Panc1 (cell line): ENCODE data around the gene LPGAT1. TPM values are rescaled to one million over a fixed set of nuclear protein-coding genes. Genes with fewer than 3 reads are reported as not detected.
A peak's percentile ranks its signal among the peaks of the same experiment; 100 is the strongest.

Source experiments
- ATAC-seq: fragments of 200-7000 bp; cut with Tn5 transposase; 2 replicates; pipeline ENCODE4 v1.9.1; 2020; ENCODE audit warnings: mild to moderate bottlenecking, moderate library complexity
- BruUV-seq: library from RNA; stranded (reverse); fragments of 400-500 nt; replicated peaks from 2 replicates; lab custom pipeline; 2021; lab: Mats Ljungman, UMichigan
- CTCF ChIA-PET: fragments of 300-600 bp; sonication (Branson Sonifier 250); formaldehyde crosslinking; loops from one replicate; lab custom pipeline; 2022; ENCODE audit warnings: antibody characterized with exemption; lab: Charles Lee
- POLR2A ChIA-PET: fragments of 300-600 bp; sonication (Branson Sonifier 250); formaldehyde crosslinking; loops from one replicate; lab custom pipeline; 2022; ENCODE audit warnings: antibody characterized with exemption; lab: Charles Lee
- DNase-seq: peaks from one replicate; pipeline ENCODE4 v3.0.0-alpha.2; 2010; ENCODE audit warnings: low read depth, low spot score
- H3K27ac ChIP-seq: 2 replicates; pipeline ENCODE4 v1.5.1; 2011; ENCODE audit warnings: mild to moderate bottlenecking, low read length, inconsistent platforms
- H3K27me3 ChIP-seq: fragments of 200-500 bp; sonication (Bioruptor generic); 2 replicates; pipeline ENCODE4 v1.6.0; 2014; ENCODE audit warnings: low read length, inconsistent platforms; ENCODE audit not compliant: control insufficient read depth, insufficient read depth
- H3K36me3 ChIP-seq: fragments of 200-500 bp; sonication (Bioruptor generic); 2 replicates; pipeline ENCODE4 v1.5.1; 2014; ENCODE audit warnings: inconsistent platforms, mild to moderate bottlenecking, low read length, moderate library complexity; ENCODE audit not compliant: control insufficient read depth, insufficient read depth
- H3K4me1 ChIP-seq: 2 replicates; pipeline ENCODE4 v1.5.1; 2011; ENCODE audit warnings: inconsistent platforms, mild to moderate bottlenecking, low read length, moderate library complexity; ENCODE audit not compliant: control insufficient read depth, insufficient read depth
- H3K4me3 ChIP-seq, 2 experiments: 2 replicates each; pipeline ENCODE4 v1.5.1; 2011 to 2012; ENCODE audit warnings: low read depth in 2 of 2, low read length in 2 of 2, mild to moderate bottlenecking in 2 of 2, inconsistent platforms in 1 of 2, moderate library complexity in 1 of 2
- H3K9me3 ChIP-seq: fragments of 200-500 bp; sonication (Bioruptor generic); 2 replicates; pipeline ENCODE4 v1.5.1; 2014; ENCODE audit warnings: low read depth, mild to moderate bottlenecking, inconsistent platforms, low read length, moderate library complexity; ENCODE audit not compliant: control insufficient read depth, insufficient read depth
- CTCF ChIP-seq: fragments of 450-650 bp; IDR thresholded peaks from 2 replicates; pipeline ENCODE4 v1.5.1; 2017; ENCODE audit warnings: mild to moderate bottlenecking
- POLR2AphosphoS5 ChIP-seq: IDR thresholded peaks from 2 replicates; pipeline ENCODE4 v1.6.1; 2012; ENCODE audit warnings: mild to moderate bottlenecking, low read depth, low read length, moderate library complexity
- REST ChIP-seq, 2 experiments: IDR thresholded peaks; 2 replicates each; pipeline ENCODE4 v1.6.1; 2011 to 2012; ENCODE audit warnings: low read depth in 2 of 2, control low read depth in 1 of 2, low read length in 1 of 2, mild to moderate bottlenecking in 1 of 2, moderate library complexity in 1 of 2; ENCODE audit not compliant: insufficient read depth in 1 of 2
- SIN3A ChIP-seq: IDR thresholded peaks from 2 replicates; pipeline ENCODE4 v1.6.1; 2012; ENCODE audit warnings: low read depth, mild to moderate bottlenecking, low read length, moderate library complexity, borderline replicate concordance; ENCODE audit not compliant: insufficient read depth
- TCF7L2 ChIP-seq: IDR thresholded peaks from 2 replicates; pipeline ENCODE4 v1.6.1; 2011; ENCODE audit warnings: mild to moderate bottlenecking, low read depth, low read length, inconsistent platforms
- in situ Hi-C: cut with HindIII; loops from 2 replicates; pipeline ENCODE4 v1.10.0; 2016; ENCODE audit warnings: low sequenced_read_pairs, low pct_unique_long_range_greater_than_20kb
- intact Hi-C: fragments of 100-400 bp; cut with micrococcal nuclease; formaldehyde crosslinking; loops from one replicate; pipeline ENCODE4 v1.10.0; 2022; ENCODE audit not compliant: unreplicated experiment
- total RNA-seq: library from RNA; stranded (reverse); gene quantifications from one replicate; pipeline ENCODE4 v1.2.1, GENCODE V29; 2021; ENCODE audit not compliant: unreplicated experiment

The LPGAT1 gene
- total RNA-seq, 1 experiment from 2014 or later = 85.4 TPM

- H3K9me3 ChIP-seq = no peaks in the 10 kb centered on the region
- no TSS peak for BruUV-seq
- peaks cover 30% of the 10 kb centered on the region for H3K4me1 ChIP-seq
- peak overlapping the region; percentile 63 to 87 for H3K4me3 ChIP-seq
- intact Hi-C loops = loop anchor here (5.0 kb wide), 2 partner anchors 131 to 146 kb away; no protein-coding TSS in a partner anchor
- DNase-seq (no peak), ATAC-seq (no peak)
- H3K27ac ChIP-seq = peak overlapping the region; percentile 84
- no peaks in the 10 kb centered on the region for H3K27me3 ChIP-seq
- TF ChIP-seq CTCF (no peak), REST (IDR thresholded peaks at IDR 0.05; ENCODE audit: insufficient read depth in 1 of 2, low read depth in 2 of 2, low read length in 1 of 2) (peak in 1 of 2 experiments; percentile 53; a peak in 1 of 4 replicates)
- in situ Hi-C loops = no loop called here
- ChIA-PET CTCF (interaction anchor here (1.1 kb wide), 1 partner anchor 148 kb away, joined by 5 read pairs; no protein-coding TSS in a partner anchor), POLR2A (interaction anchor here (0.6 to 1.0 kb wide), 2 partner anchors 19 to 92 kb away, joined by 3 read pairs; no protein-coding TSS in a partner anchor)
- peaks cover 6% of the 10 kb centered on the region; the same call in 1 of the 2 replicates for H3K36me3 ChIP-seq
Observed at GRCh38 chr1:211828584-211829342, 1.8 kb downstream of the LPGAT1 start.

- peaks cover 30% of the 10 kb centered on the region for H3K4me1 ChIP-seq
- no peak for DNase-seq
Observed at GRCh38 chr1:211827051-211827450, 3.5 kb downstream of the LPGAT1 start.

More at GRCh38 chr1:211827051-211827450, 3.5 kb downstream of the LPGAT1 start:
- H3K9me3 ChIP-seq = no peaks in the 10 kb centered on the region
- in situ Hi-C loops (no loop called here), intact Hi-C loops (loop anchor here (5.0 kb wide), 2 partner anchors 130 to 145 kb away; no protein-coding TSS in a partner anchor)
- H3K27me3 ChIP-seq = no peaks in the 10 kb centered on the region
- peaks cover 6% of the 10 kb centered on the region; the same call in 1 of the 2 replicates for H3K36me3 ChIP-seq
- BruUV-seq = no TSS peak
- H3K27ac ChIP-seq = no peak overlapping the region
- ATAC-seq = no peak
- ChIA-PET CTCF (no interaction called here), POLR2A (no interaction called here)
- H3K4me3 ChIP-seq = no peak overlapping the region
- TF ChIP-seq SIN3A (no peak), CTCF (no peak), TCF7L2 (no peak), POLR2AphosphoS5 (no peak), REST (IDR thresholded peaks at IDR 0.05; ENCODE audit: insufficient read depth in 1 of 2, low read depth in 2 of 2, low read length in 1 of 2) (no peak)
